C4-2B (cell line): ENCODE measurements around the gene CSRP1.

Experiments used
- ZFX ChIP-seq: fragments of 450-650 bp; IDR thresholded peaks from 2 replicates; pipeline ENCODE4 v1.6.1; 2017
- TF ChIP-seq, protein P1 (sequence below): fragments of 450-650 bp; conservative IDR thresholded peaks from 2 replicates; pipeline ENCODE4 v1.5.1; 2017; ENCODE audit warnings: mild to moderate bottlenecking

DNA sequence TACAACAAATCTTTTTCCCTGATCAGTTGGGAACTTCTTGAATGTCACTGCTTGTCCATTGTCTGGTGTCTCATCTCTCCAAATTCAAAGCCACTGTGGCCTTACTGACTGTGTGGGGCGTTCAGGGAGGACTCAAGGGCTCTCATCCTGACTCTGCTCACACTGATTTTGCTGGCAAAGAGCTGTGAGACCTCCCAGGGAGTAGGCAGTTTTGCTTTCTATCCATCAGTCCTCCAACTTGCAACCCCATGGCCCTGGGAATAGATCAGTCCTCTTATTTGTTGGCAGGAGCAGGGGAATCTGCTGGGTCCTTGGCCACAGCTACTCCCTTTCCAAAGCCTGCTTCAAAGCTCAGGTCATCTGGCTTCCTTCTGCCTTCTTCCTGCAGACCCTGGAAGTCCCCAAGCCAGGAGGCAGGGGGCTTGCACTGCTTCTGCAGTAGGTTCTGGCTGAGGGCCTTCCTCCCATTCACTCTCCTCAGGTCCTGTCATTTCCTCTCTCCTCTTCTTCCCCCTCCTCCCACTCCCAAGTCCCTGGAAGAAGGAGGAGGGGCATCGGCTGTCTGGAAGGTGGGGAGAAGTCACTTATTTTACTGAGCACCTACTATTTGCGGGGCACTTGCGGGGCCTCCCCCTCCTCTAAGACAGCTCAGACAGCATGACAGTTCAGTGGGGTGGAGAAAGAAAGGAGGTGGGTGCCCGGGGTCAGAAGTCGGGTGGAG is 31.1 kb upstream of the CSRP1 start:
- TF ChIP-seq, protein P1, sequence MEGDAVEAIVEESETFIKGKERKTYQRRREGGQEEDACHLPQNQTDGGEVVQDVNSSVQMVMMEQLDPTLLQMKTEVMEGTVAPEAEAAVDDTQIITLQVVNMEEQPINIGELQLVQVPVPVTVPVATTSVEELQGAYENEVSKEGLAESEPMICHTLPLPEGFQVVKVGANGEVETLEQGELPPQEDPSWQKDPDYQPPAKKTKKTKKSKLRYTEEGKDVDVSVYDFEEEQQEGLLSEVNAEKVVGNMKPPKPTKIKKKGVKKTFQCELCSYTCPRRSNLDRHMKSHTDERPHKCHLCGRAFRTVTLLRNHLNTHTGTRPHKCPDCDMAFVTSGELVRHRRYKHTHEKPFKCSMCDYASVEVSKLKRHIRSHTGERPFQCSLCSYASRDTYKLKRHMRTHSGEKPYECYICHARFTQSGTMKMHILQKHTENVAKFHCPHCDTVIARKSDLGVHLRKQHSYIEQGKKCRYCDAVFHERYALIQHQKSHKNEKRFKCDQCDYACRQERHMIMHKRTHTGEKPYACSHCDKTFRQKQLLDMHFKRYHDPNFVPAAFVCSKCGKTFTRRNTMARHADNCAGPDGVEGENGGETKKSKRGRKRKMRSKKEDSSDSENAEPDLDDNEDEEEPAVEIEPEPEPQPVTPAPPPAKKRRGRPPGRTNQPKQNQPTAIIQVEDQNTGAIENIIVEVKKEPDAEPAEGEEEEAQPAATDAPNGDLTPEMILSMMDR: no peak
- no peak for TF ChIP-seq ZFX
